Measurements from ENCODE around the gene ORAI2.

DNA sequence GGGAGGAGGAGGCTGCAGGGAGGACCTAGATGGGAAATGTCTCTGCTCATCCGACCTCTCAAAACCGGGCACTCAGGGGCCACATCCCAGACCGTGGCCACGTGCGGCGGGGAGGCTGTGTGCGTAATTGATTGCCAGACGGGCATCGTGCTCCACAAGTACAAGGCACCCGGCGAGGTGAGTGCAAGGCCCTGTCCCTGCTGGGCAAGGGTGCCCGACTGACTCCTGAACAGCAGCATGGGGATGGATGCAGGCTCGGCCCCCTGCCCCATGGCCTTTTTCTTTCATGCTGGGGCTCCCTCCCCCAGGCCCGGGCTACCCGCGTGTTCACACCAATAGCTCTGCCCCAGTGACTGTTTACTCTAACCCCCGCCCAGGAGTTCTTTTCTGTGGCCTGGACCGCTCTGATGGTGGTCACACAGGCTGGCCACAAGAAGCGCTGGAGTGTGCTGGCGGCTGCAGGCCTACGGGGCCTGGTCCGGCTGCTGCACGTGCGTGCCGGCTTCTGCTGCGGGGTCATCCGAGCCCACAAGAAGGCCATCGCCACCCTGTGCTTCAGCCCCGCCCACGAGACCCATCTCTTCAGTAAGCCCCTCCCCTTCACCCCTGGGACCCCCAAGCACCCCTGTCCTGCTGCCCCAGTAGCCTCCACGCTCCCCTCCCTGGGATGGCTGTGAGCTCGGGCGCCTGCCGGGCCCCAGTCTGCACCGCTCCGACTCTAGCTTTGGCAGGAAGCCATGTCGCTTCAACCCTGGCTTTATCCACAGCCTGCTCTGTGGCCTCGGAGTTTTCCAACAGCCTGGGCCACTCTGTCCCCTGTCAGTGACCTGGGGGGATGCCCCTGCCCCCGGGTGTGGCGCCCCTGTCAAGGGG, 35.3 kb downstream of the ORAI2 start:
- TF ChIP-seq, protein P1, sequence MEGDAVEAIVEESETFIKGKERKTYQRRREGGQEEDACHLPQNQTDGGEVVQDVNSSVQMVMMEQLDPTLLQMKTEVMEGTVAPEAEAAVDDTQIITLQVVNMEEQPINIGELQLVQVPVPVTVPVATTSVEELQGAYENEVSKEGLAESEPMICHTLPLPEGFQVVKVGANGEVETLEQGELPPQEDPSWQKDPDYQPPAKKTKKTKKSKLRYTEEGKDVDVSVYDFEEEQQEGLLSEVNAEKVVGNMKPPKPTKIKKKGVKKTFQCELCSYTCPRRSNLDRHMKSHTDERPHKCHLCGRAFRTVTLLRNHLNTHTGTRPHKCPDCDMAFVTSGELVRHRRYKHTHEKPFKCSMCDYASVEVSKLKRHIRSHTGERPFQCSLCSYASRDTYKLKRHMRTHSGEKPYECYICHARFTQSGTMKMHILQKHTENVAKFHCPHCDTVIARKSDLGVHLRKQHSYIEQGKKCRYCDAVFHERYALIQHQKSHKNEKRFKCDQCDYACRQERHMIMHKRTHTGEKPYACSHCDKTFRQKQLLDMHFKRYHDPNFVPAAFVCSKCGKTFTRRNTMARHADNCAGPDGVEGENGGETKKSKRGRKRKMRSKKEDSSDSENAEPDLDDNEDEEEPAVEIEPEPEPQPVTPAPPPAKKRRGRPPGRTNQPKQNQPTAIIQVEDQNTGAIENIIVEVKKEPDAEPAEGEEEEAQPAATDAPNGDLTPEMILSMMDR (IDR thresholded peaks at IDR 0.05; ENCODE audit: low read depth, low read length), result no peak
- TF ChIP-seq EZH2phosphoT487 (IDR thresholded peaks at IDR 0.05; ENCODE audit: low read depth), result no peak

All from OCI-LY3 (cell line).